HUDEP-2 (cell line): ENCODE results near the gene GABRD.

Experiments used
- DNase-seq, 76 experiments: peaks; one replicate each; lab custom pipeline; 2025; ENCODE audit not compliant: unreplicated experiment in 76 of 76; lab: John Stamatoyannopoulos, UW

Gene GABRD

GRCh38 chr1:2052054-2052679 lies 33.0 kb downstream of the GABRD start:
- no peak for DNase-seq

GRCh38 chr1:2052756-2053155 lies 33.6 kb downstream of the GABRD start:
- no peak for DNase-seq

- no peak for DNase-seq
Observed at GRCh38 chr1:2053217-2053616, 34.1 kb downstream of the GABRD start.

GRCh38 chr1:2053784-2054376 lies 34.7 kb downstream of the GABRD start:
- no peak for DNase-seq

GRCh38 chr1:2054560-2054959 lies 35.4 kb downstream of the GABRD start:
- DNase-seq = no peak

GRCh38 chr1:2055911-2056575 lies 36.9 kb downstream of the GABRD start:
- no peak for DNase-seq

- no peak for DNase-seq
Observed at GRCh38 chr1:2056955-2057590, 37.9 kb downstream of the GABRD start.

GRCh38 chr1:2059290-2059953 lies 40.3 kb downstream of the GABRD start:
- DNase-seq = no peak

- no peak for DNase-seq
Observed at GRCh38 chr1:2060072-2060471, 40.9 kb downstream of the GABRD start.

- no peak for DNase-seq
Observed at GRCh38 chr1:2060535-2060934, 41.4 kb downstream of the GABRD start.

GRCh38 chr1:2061065-2061778 lies 42.1 kb downstream of the GABRD start:
- DNase-seq = no peak

- DNase-seq = no peak
Observed at GRCh38 chr1:2065699-2066098, 46.6 kb downstream of the GABRD start.

- no peak for DNase-seq
Observed at GRCh38 chr1:2067393-2067792, 48.2 kb downstream of the GABRD start.

GRCh38 chr1:2067981-2068380 lies 48.8 kb downstream of the GABRD start:
- DNase-seq = no peak

GRCh38 chr1:2068951-2069350 lies 49.8 kb downstream of the GABRD start:
- DNase-seq = no peak

- no peak for DNase-seq
Observed at GRCh38 chr1:2070016-2070415, 50.9 kb downstream of the GABRD start.

- no peak for DNase-seq
Observed at GRCh38 chr1:2070800-2071530, 51.8 kb downstream of the GABRD start.

- DNase-seq = no peak
Observed at GRCh38 chr1:2072109-2072806, 53.1 kb downstream of the GABRD start.

- no peak for DNase-seq
Observed at GRCh38 chr1:2072891-2073290, 53.7 kb downstream of the GABRD start.
